NCI-H82 treated with DMSO at 0.1 percent for 48 hours (cell line): ENCODE measurements around the gene ST7.
"Not testable (repeated sequence)": the region's sequence is repeated elsewhere in the genome, so short reads cannot be mapped to it uniquely, and the experiment has no call there.

ENCODE experiments used
- DNase-seq: peaks from one replicate; lab custom pipeline; 2025; ENCODE audit not compliant: unreplicated experiment; lab: John Stamatoyannopoulos, UW

ST7 gene

GRCh38 chr7:117021366-117021765 is 68.1 kb downstream of the ST7 start:
- DNase-seq: no peak

- DNase-seq: no peak
These were observed 68.7 kb downstream of the ST7 start for GRCh38 chr7:117021986-117022385.

GRCh38 chr7:117023325-117023854 is 70.1 kb downstream of the ST7 start:
- DNase-seq: no peak

- no peak for DNase-seq
These were observed 71.5 kb downstream of the ST7 start for GRCh38 chr7:117024811-117025210.

- no peak for DNase-seq
These were observed 72.6 kb downstream of the ST7 start for GRCh38 chr7:117025891-117026290.

GRCh38 chr7:117030346-117030745 is 77.0 kb downstream of the ST7 start:
- not testable (repeated sequence) for DNase-seq

- DNase-seq: not testable (repeated sequence)
These were observed 77.5 kb downstream of the ST7 start for GRCh38 chr7:117030793-117031192.

GRCh38 chr7:117032810-117033209 is 79.5 kb downstream of the ST7 start:
- DNase-seq: no peak

- DNase-seq: no peak
These were observed 81.7 kb downstream of the ST7 start for GRCh38 chr7:117034851-117035464.

GRCh38 chr7:117035465-117035862 is 82.2 kb downstream of the ST7 start:
- DNase-seq: no peak

- DNase-seq: no peak
These were observed 82.9 kb downstream of the ST7 start for GRCh38 chr7:117036053-117036669.

GRCh38 chr7:117036836-117037235 is 83.5 kb downstream of the ST7 start:
- no peak for DNase-seq

GRCh38 chr7:117038408-117038807 is 85.1 kb downstream of the ST7 start:
- no peak for DNase-seq

GRCh38 chr7:117041007-117041406 is 87.7 kb downstream of the ST7 start:
- no peak for DNase-seq

GRCh38 chr7:117041822-117042221 is 88.5 kb downstream of the ST7 start:
- no peak for DNase-seq

GRCh38 chr7:117043108-117043825 is 90.0 kb downstream of the ST7 start:
- no peak for DNase-seq

GRCh38 chr7:117044664-117045063 is 91.4 kb downstream of the ST7 start:
- no peak for DNase-seq

GRCh38 chr7:117045927-117046710 is 92.8 kb downstream of the ST7 start:
- DNase-seq: no peak

GRCh38 chr7:117047496-117047895 is 94.2 kb downstream of the ST7 start:
- DNase-seq: no peak

GRCh38 chr7:117048114-117048866 is 95.0 kb downstream of the ST7 start:
- no peak for DNase-seq

- DNase-seq: no peak
These were observed 95.6 kb downstream of the ST7 start for GRCh38 chr7:117048882-117049281.
